ENCODE data around the gene COBLL1. TPM values are rescaled to one million over a fixed set of nuclear protein-coding genes. Genes with fewer than 3 reads are reported as not detected.

COBLL1 gene, protein sequence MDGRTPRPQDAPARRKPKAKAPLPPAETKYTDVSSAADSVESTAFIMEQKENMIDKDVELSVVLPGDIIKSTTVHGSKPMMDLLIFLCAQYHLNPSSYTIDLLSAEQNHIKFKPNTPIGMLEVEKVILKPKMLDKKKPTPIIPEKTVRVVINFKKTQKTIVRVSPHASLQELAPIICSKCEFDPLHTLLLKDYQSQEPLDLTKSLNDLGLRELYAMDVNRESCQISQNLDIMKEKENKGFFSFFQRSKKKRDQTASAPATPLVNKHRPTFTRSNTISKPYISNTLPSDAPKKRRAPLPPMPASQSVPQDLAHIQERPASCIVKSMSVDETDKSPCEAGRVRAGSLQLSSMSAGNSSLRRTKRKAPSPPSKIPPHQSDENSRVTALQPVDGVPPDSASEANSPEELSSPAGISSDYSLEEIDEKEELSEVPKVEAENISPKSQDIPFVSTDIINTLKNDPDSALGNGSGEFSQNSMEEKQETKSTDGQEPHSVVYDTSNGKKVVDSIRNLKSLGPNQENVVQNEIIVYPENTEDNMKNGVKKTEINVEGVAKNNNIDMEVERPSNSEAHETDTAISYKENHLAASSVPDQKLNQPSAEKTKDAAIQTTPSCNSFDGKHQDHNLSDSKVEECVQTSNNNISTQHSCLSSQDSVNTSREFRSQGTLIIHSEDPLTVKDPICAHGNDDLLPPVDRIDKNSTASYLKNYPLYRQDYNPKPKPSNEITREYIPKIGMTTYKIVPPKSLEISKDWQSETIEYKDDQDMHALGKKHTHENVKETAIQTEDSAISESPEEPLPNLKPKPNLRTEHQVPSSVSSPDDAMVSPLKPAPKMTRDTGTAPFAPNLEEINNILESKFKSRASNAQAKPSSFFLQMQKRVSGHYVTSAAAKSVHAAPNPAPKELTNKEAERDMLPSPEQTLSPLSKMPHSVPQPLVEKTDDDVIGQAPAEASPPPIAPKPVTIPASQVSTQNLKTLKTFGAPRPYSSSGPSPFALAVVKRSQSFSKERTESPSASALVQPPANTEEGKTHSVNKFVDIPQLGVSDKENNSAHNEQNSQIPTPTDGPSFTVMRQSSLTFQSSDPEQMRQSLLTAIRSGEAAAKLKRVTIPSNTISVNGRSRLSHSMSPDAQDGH
- 7.0 TPM for total RNA-seq
- polyA plus RNA-seq (ENCODE audit: insufficient read depth in 1 of 8, insufficient read length in 8 of 8, low replicate concordance in 1 of 8) = 10 to 100 TPM in 2 of 8 donors, 1 to 10 TPM in 6; 5.6 to 11.0 (median 7.4) TPM
- long read RNA-seq, donor 1, full-length matches to known transcripts = 1 of 1 reads
- long read RNA-seq, donor 1, partial matches to known transcripts = 0 of 1 reads
- long read RNA-seq, donor 1, other reads (novel, unspliced or antisense) = 0 of 1 reads
- long read RNA-seq, donor 2, full-length matches to known transcripts = 1 of 1 reads
- long read RNA-seq, donor 2, partial matches to known transcripts = 0 of 1 reads
- long read RNA-seq, donor 2, other reads (novel, unspliced or antisense) = 0 of 1 reads
- long read RNA-seq, donor 3 = 0 reads
- long read RNA-seq, donor 4, full-length matches to known transcripts = 1 of 1 reads
- long read RNA-seq, donor 4, partial matches to known transcripts = 0 of 1 reads
- long read RNA-seq, donor 4, other reads (novel, unspliced or antisense) = 0 of 1 reads
- long read RNA-seq, donor 5, full-length matches to known transcripts = 1 of 1 reads
- long read RNA-seq, donor 5, partial matches to known transcripts = 0 of 1 reads
- long read RNA-seq, donor 5, other reads (novel, unspliced or antisense) = 0 of 1 reads
- long read RNA-seq, donor 6, full-length matches to known transcripts = 1 of 1 reads
- long read RNA-seq, donor 6, partial matches to known transcripts = 0 of 1 reads
- long read RNA-seq, donor 6, other reads (novel, unspliced or antisense) = 0 of 1 reads
- long read RNA-seq, donor 7 = 0 reads
- long read RNA-seq, donor 8, full-length matches to known transcripts = 1 of 1 reads
- long read RNA-seq, donor 8, partial matches to known transcripts = 0 of 1 reads
- long read RNA-seq, donor 8, other reads (novel, unspliced or antisense) = 0 of 1 reads
- long read RNA-seq, donor 9 = 0 reads
- long read RNA-seq, donor 10, full-length matches to known transcripts = 4 of 4 reads
- long read RNA-seq, donor 10, partial matches to known transcripts = 0 of 4 reads
- long read RNA-seq, donor 10, other reads (novel, unspliced or antisense) = 0 of 4 reads
- long read RNA-seq, donor 11, full-length matches to known transcripts = 1 of 1 reads
- long read RNA-seq, donor 11, partial matches to known transcripts = 0 of 1 reads
- long read RNA-seq, donor 11, other reads (novel, unspliced or antisense) = 0 of 1 reads

DNA sequence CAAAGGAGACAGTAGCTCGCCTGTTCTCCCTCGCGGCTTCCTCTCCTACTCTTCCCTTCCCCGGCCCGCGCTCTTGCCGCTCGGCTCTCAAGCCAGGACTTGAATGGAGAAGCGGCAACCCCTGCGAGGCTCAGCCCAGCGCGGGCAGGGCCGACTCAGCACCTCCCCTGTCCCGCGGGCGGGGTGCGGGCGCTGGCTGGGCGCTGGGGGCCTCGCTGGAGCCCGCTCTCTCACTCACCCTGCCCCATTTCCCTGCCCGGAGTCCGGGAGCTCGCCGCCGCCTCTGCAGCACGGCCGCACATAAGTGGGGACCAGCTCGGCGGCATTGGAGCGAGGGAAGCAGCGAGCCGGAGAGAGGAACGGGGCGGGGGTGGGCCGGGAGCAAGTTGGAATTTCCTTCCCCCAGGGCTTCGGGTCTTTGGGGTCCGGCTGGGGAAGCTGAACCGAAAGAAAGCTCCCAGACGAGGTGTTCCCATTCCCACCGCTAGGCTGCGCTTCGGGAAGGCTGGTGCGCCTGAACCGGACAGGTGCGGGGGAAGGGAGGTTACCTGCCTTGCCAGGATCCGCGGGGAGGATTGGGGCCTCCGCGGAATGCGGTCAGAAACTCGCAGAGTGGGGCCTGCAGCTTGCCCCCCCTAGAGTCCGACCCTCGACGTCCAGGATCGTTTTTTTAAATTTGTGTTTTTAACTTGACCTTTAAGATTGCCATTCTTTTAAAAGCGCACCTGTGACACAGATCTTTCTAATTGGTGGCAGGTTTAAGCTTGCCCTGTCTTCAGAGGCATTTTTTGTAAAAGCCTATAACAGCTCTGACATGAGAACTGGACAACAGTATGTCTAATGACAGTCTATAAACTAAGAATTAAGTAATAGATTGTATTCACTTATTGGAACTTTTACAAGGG is at the start of gene COBLL1:
Gene COBLL1 (minus strand): TSS at position 105 of the 905 bp plus-strand sequence. CDS start 627 bp downstream, outside the sequence.
- peaks cover 8% of the 10 kb centered on the region for H3K4me1 ChIP-seq (ENCODE audit: control insufficient read depth, insufficient read depth, low read length)
- peaks cover 4% of the 10 kb centered on the region for H3K27me3 ChIP-seq (ENCODE audit: control insufficient read depth, insufficient read depth, low read length)
- peak within 1 kb of the TSS; percentile 90 for H3K27ac ChIP-seq (ENCODE audit: low read length)
- peak within 1 kb of the TSS; percentile 80 for H3K4me3 ChIP-seq (ENCODE audit: low read length)
- H3K9me3 ChIP-seq (replicated peaks; ENCODE audit: control insufficient read depth, low read depth, low read length) = no peaks in the 10 kb centered on the region
- H3K36me3 ChIP-seq (ENCODE audit: control insufficient read depth, insufficient read depth, low read length) = no peaks in the 10 kb centered on the region
- DNase-seq = peak; percentile 85
- WGBS (ENCODE audit: insufficient coverage) = under 1% methylated on average over 49 of the region's 57 CpGs

DNA sequence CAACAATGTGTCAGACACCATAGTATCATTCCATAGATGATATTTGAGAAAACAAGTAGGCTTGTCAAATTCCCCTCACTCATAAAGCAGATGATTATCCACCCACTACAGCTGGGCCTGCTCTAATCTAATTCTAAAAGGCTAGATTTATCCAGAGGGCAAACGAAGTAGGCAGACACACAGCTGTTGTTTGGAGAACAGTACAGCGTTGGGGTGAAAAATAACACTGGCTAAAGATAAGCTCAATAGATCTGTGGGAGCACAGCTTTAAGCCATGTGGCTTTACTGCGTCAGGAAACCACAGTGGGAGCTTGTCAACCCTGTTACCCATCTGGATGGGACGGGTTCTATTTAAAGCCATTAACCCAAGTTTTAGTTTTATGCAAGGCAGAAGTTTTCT is 48.9 kb upstream of the COBLL1 start:
- H3K9me3 ChIP-seq (replicated peaks; ENCODE audit: control insufficient read depth, low read depth, low read length) = no peaks in the 10 kb centered on the region
- peak overlapping the region; percentile 37 for H3K27ac ChIP-seq (ENCODE audit: low read length)
- peaks cover 2% of the 10 kb centered on the region for H3K4me1 ChIP-seq (ENCODE audit: control insufficient read depth, insufficient read depth, low read length)
- 22% methylated on average over 4 of the region's 4 CpGs for WGBS (ENCODE audit: insufficient coverage)
- H3K36me3 ChIP-seq (ENCODE audit: control insufficient read depth, insufficient read depth, low read length) = no peaks in the 10 kb centered on the region
- no peaks in the 10 kb centered on the region for H3K27me3 ChIP-seq (ENCODE audit: control insufficient read depth, insufficient read depth, low read length)
- peak; percentile 44 for DNase-seq
- no peak overlapping the region for H3K4me3 ChIP-seq (ENCODE audit: low read length)

DNA sequence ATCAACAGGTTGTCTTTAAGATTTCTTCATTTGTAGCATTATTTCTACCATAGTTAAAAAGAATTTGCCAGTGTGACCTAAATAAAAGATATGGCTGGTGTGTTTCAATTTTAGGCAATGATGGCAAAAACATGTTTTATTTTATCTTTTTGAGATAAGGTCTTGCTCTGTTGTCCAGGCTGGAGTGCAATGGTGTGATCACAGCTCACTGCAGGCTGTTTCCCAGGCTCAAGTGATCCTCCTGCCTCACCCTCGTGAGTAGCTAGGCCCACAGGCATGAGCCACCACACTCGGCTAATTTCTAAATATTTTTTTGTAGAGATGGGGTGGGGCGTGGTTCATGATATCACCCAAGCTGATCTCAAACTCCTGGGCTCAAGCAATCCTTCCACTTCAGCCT is 47.0 kb upstream of the COBLL1 start:
- Histone ChIP-seq H3K9me3 (replicated peaks; ENCODE audit: control insufficient read depth, low read depth, low read length) (no peaks in the 10 kb centered on the region), H3K36me3 (ENCODE audit: control insufficient read depth, insufficient read depth, low read length) (no peaks in the 10 kb centered on the region), H3K4me1 (ENCODE audit: control insufficient read depth, insufficient read depth, low read length) (peaks cover 2% of the 10 kb centered on the region), H3K27me3 (ENCODE audit: control insufficient read depth, insufficient read depth, low read length) (no peaks in the 10 kb centered on the region), H3K4me3 (ENCODE audit: low read length) (no peak overlapping the region), H3K27ac (ENCODE audit: low read length) (no peak overlapping the region)
- WGBS (ENCODE audit: insufficient coverage) = no CpG with 5 or more reads among the region's 3 CpGs
- DNase-seq = no peak

DNA sequence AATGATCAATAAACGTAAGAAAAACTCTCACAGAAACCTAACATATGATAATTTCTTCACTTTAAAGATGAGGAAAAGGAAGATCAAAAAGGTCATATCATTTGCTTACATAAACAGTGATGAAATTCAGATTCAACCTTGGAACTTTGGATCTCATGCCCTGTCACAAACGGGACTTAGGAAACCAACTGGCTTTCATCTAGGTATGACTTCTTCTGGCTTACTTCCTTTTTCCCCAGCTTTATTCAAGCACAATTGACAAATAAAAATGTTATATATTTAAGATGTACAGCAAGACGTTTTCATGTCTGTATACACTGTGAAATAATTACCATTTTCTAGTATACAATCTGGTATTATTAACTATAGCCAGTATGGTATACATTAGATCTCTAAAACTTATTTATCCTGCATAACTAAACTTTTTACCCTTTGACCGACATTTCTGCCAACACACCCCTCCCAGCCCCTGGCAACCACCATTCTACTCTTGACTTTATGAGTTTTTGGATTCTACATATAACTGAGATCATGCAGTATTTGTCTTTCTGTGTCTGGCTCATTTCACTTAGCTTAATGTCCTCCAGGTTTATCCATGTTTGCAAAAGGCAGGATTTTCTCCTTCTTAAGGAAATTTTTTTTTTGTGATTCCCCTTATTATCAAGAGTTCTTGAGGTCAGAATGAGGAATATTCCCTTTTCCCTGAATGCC is 46.0 kb upstream of the COBLL1 start:
- WGBS (ENCODE audit: insufficient coverage) = no CpG with 5 or more reads among the region's 4 CpGs

DNA sequence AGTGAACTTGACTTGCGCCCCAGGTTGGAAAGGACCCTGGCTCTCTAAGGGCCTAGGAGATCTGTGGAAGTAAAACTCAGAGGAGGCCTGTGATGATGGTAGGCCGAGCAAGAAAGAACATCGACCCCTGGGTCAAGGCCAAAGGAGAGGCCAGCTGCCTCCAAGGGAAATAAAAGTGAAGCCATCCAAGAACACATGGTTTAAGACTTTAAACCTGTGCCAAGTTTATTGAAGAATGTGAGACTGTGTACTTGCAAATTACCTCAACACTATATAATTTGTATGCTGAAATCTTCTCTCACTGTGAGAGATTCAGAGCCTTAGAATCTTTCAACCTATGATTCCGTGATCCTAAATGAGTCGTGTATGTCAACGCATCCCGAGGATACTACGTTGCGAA is 40.7 kb upstream of the COBLL1 start:
- Histone ChIP-seq H3K4me1 (ENCODE audit: control insufficient read depth, insufficient read depth, low read length) (peaks cover 2% of the 10 kb centered on the region), H3K4me3 (ENCODE audit: low read length) (no peak overlapping the region), H3K36me3 (ENCODE audit: control insufficient read depth, insufficient read depth, low read length) (no peaks in the 10 kb centered on the region), H3K27ac (ENCODE audit: low read length) (no peak overlapping the region), H3K27me3 (ENCODE audit: control insufficient read depth, insufficient read depth, low read length) (no peaks in the 10 kb centered on the region), H3K9me3 (replicated peaks; ENCODE audit: control insufficient read depth, low read depth, low read length) (no peaks in the 10 kb centered on the region)
- 17% methylated on average over 1 of the region's 9 CpGs for WGBS (ENCODE audit: insufficient coverage)
- DNase-seq = peak; percentile 35

More for the DNA sequence above, 46.0 kb upstream of the COBLL1 start:
- Histone ChIP-seq H3K36me3 (ENCODE audit: control insufficient read depth, insufficient read depth, low read length) (no peaks in the 10 kb centered on the region), H3K4me1 (ENCODE audit: control insufficient read depth, insufficient read depth, low read length) (peaks cover 2% of the 10 kb centered on the region), H3K9me3 (replicated peaks; ENCODE audit: control insufficient read depth, low read depth, low read length) (no peaks in the 10 kb centered on the region), H3K27ac (ENCODE audit: low read length) (no peak overlapping the region), H3K4me3 (ENCODE audit: low read length) (no peak overlapping the region), H3K27me3 (ENCODE audit: control insufficient read depth, insufficient read depth, low read length) (no peaks in the 10 kb centered on the region)
- DNase-seq = no peak

DNA sequence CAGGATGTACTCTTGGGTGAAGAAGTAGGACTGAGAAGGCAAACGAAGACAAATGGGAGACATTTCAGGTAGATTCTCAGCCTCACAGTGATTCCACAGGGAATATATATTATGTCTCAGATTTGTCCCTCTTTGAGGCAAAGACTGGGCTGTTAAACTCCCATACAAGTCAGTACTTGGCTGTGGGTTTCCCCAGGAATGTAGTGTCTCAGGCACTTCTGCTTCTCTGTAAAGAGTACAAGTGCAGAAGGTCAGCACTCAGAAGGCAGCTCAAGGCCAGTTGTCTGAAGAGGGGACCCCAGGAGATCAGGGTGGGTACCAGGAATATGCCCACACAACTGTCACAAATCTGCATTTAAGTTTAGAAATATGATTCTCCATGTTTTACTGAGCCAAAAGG is 39.9 kb upstream of the COBLL1 start:
- no peaks in the 10 kb centered on the region for H3K9me3 ChIP-seq (replicated peaks; ENCODE audit: control insufficient read depth, low read depth, low read length)
- H3K27ac ChIP-seq (ENCODE audit: low read length) = no peak overlapping the region
- peaks cover 2% of the 10 kb centered on the region for H3K4me1 ChIP-seq (ENCODE audit: control insufficient read depth, insufficient read depth, low read length)
- WGBS (ENCODE audit: insufficient coverage) = no CpG with 5 or more reads among the region's 1 CpG
- no peaks in the 10 kb centered on the region for H3K27me3 ChIP-seq (ENCODE audit: control insufficient read depth, insufficient read depth, low read length)
- no peaks in the 10 kb centered on the region for H3K36me3 ChIP-seq (ENCODE audit: control insufficient read depth, insufficient read depth, low read length)
- no peak for DNase-seq
- no peak overlapping the region for H3K4me3 ChIP-seq (ENCODE audit: low read length)

DNA sequence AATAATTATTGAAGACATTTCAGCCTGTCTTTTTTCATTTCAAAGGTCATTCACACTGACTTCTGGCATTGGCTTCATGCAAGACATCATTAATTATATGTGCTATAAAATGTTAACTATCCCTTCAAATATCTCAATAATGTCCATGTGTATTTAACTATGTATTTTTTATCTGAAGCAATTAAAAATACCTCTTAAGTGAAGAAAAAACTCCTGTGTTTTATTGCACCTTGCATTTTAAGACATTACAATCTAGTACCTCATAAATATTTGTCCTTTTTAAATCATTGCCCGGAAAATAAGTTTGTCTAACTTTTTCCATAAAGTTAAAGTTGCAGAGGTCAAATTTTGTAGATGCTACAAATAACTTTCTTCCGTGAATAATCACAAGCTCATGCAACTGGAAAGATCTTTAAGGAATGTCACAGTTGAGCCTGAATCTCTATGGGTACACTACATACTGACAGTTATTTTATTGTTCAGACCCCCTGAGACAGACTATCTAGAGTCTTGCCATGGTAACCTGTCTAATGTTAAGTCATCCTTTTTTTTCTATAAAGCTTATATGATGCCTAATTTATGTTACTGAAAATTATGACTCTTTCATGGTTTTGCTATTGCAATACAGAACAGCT is 38.4 kb upstream of the COBLL1 start:
- Histone ChIP-seq H3K4me3 (ENCODE audit: low read length) (no peak overlapping the region), H3K36me3 (ENCODE audit: control insufficient read depth, insufficient read depth, low read length) (no peaks in the 10 kb centered on the region), H3K27me3 (ENCODE audit: control insufficient read depth, insufficient read depth, low read length) (no peaks in the 10 kb centered on the region), H3K4me1 (ENCODE audit: control insufficient read depth, insufficient read depth, low read length) (peaks cover 2% of the 10 kb centered on the region), H3K9me3 (replicated peaks; ENCODE audit: control insufficient read depth, low read depth, low read length) (no peaks in the 10 kb centered on the region), H3K27ac (ENCODE audit: low read length) (peak overlapping the region; percentile 15)
- WGBS (ENCODE audit: insufficient coverage) = no CpG with 5 or more reads among the region's 2 CpGs
- DNase-seq = peak; percentile 40

All from muscle of leg (tissue), 16 donors.